GM18505 (cell line): ENCODE measurements around the gene TRMT2A.

Experiments used
- ATAC-seq: cut with Tn5 transposase; IDR thresholded peaks from one replicate; pipeline ENCODE4 v1.9.1; 2021; ENCODE audit not compliant: unreplicated experiment
- POLR2A ChIP-seq: IDR thresholded peaks from 4 replicates; pipeline ENCODE4 v1.6.1; 2011; ENCODE audit warnings: borderline replicate concordance; ENCODE audit not compliant: insufficient read depth, insufficient read length; ENCODE audit errors: extremely low read depth

Gene TRMT2A

GRCh38 chr22:20115691-20116375 lies 1.2 kb downstream of the TRMT2A start, which contains the start of gene RANBP1:
Gene RANBP1, plus strand, starts transcription at chr22:20116104. Its CDS starts 81 bp downstream, at chr22:20116185.
- ATAC-seq, result no peak
- TF ChIP-seq POLR2A, result no peak

GRCh38 chr22:20114506-20115475 lies 2.2 kb downstream of the TRMT2A start:
- ATAC-seq, result no peak
- no peak for TF ChIP-seq POLR2A

- no peak for TF ChIP-seq POLR2A
Measured at GRCh38 chr22:20113551-20114310, 3.3 kb downstream of the TRMT2A start.

GRCh38 chr22:20112623-20113511 lies 4.2 kb downstream of the TRMT2A start:
- no peak for ATAC-seq
- TF ChIP-seq POLR2A, result no peak

More at GRCh38 chr22:20113551-20114310, 3.3 kb downstream of the TRMT2A start:
- no peak for ATAC-seq

- no peak for ATAC-seq
- no peak for TF ChIP-seq POLR2A
Measured at GRCh38 chr22:20111689-20112622, 5.1 kb downstream of the TRMT2A start.

- no peak for ATAC-seq
- TF ChIP-seq POLR2A, result peak; percentile 36
Measured at GRCh38 chr22:20111045-20111688, 5.9 kb downstream of the TRMT2A start.

- TF ChIP-seq POLR2A, result peak; percentile 10
- ATAC-seq, result no peak
Measured at GRCh38 chr22:20110359-20110985, 6.6 kb downstream of the TRMT2A start.

- no peak for ATAC-seq
- TF ChIP-seq POLR2A, result peak; percentile 21
Measured at GRCh38 chr22:20109411-20110358, 7.3 kb downstream of the TRMT2A start.

- TF ChIP-seq POLR2A, result no peak
- no peak for ATAC-seq
Measured at GRCh38 chr22:20108757-20109230, 8.2 kb downstream of the TRMT2A start.
